Thyroid gland (tissue), 4 donors: ENCODE measurements around the gene OVAAL. TPM values are rescaled to one million over a fixed set of nuclear protein-coding genes. Genes with fewer than 3 reads are reported as not detected.

Source experiments
- DNase-seq, 2 donors: peaks; one replicate each; pipeline ENCODE4 v3.0.0-alpha.2; 2019
- H3K27ac ChIP-seq, 3 donors: fragments of 200-600 bp; sonication (generic); 1 replicate in 2 of 3; 2 replicates in 1 of 3; pipeline ENCODE4 v1.5.1; 2016 to 2019; ENCODE audit warnings: mild to moderate bottlenecking in 1 of 3, moderate library complexity in 1 of 3
- H3K27me3 ChIP-seq: fragments of 200-600 bp; sonication (generic); one replicate; pipeline ENCODE4 v1.5.1; 2019
- H3K36me3 ChIP-seq, 2 donors: fragments of 200-600 bp; sonication (generic); one replicate each; pipeline ENCODE4 v1.5.1; 2016 to 2019
- H3K4me1 ChIP-seq, 2 donors: fragments of 200-600 bp; sonication (generic); one replicate each; pipeline ENCODE4 v1.5.1; 2017 to 2019
- H3K4me3 ChIP-seq, 3 donors: fragments of 200-600 bp; sonication (generic); replicated peaks in 1 of 3; 1 replicate in 2 of 3; 2 replicates in 1 of 3; pipeline ENCODE4 v1.5.1; 2016; ENCODE audit warnings: mild to moderate bottlenecking in 1 of 3
- H3K9me3 ChIP-seq: fragments of 200-600 bp; sonication (generic); one replicate; pipeline ENCODE4 v1.5.1; 2017
- CTCF ChIP-seq, 6 experiments: fragments of 200-600 bp in 3 of 6; fragments of 450-650 bp in 3 of 6; sonication (generic) in 3 of 6; IDR thresholded peaks; one replicate each; pipeline ENCODE4 v1.5.1; 2016 to 2019; ENCODE audit warnings: antibody characterized with exemption in 6 of 6, mild to moderate bottlenecking in 2 of 6, inconsistent platforms in 1 of 6, moderate library complexity in 1 of 6
- POLR2A ChIP-seq, 2 donors: fragments of 450-650 bp; IDR thresholded peaks; one replicate each; pipeline ENCODE4 v1.6.1; 2017; ENCODE audit warnings: antibody characterized with exemption in 2 of 2, mild to moderate bottlenecking in 2 of 2, moderate library complexity in 1 of 2
- WGBS, 2 donors: methylation state at CpG; one replicate each; pipeline ENCODE4 v1.1.5; 2017; 5-methylcytosine and 5-hydroxymethylcytosine counted together
- intact Hi-C: fragments of 100-400 bp; cut with DNase I; formaldehyde crosslinking; loops from one replicate; pipeline ENCODE4 v1.15.1; 2023
- total RNA-seq, 4 donors: library from RNA; depleted of rRNA; stranded (reverse); fragments of >200 nt; gene quantifications; one replicate each; pipeline ENCODE4 v1.2.3, GENCODE V29; 2016

The OVAAL gene
- total RNA-seq, 4 donors from 2014 or later: not detected

GRCh38 chr1:180597520-180597919 lies 38.8 kb downstream of the OVAAL start:
- no peak for DNase-seq
- intact Hi-C loops: no loop called here
- Histone ChIP-seq H3K4me1 (peaks cover 0 to 6% of the 10 kb centered on the region in 2 donors), H3K36me3 (no peaks in the 10 kb centered on the region), H3K9me3 (no peaks in the 10 kb centered on the region), H3K27ac (no peak overlapping the region), H3K4me3 (no peak overlapping the region), H3K27me3 (no peaks in the 10 kb centered on the region)
- TF ChIP-seq CTCF (IDR thresholded peaks at IDR 0.05) (no peak), POLR2A (IDR thresholded peaks at IDR 0.05) (no peak)

GRCh38 chr1:180598333-180598974 lies 39.7 kb downstream of the OVAAL start:
- Histone ChIP-seq H3K36me3 (no peaks in the 10 kb centered on the region), H3K4me1 (peaks cover 0 to 6% of the 10 kb centered on the region in 2 donors), H3K27ac (no peak overlapping the region), H3K4me3 (no peak overlapping the region), H3K27me3 (no peaks in the 10 kb centered on the region), H3K9me3 (no peaks in the 10 kb centered on the region)
- 72 to 73% methylated on average over 6 of the region's 6 CpGs for WGBS, 2 donors
- intact Hi-C loops: no loop called here
- TF ChIP-seq CTCF (IDR thresholded peaks at IDR 0.05): no peak
- TF ChIP-seq POLR2A (IDR thresholded peaks at IDR 0.05): no peak
- DNase-seq: no peak

GRCh38 chr1:180600343-180600742 lies 41.6 kb downstream of the OVAAL start:
- TF ChIP-seq CTCF (IDR thresholded peaks at IDR 0.05) (no peak), POLR2A (IDR thresholded peaks at IDR 0.05) (no peak)
- Histone ChIP-seq H3K4me3 (no peak overlapping the region), H3K27ac (no peak overlapping the region), H3K36me3 (no peaks in the 10 kb centered on the region), H3K27me3 (no peaks in the 10 kb centered on the region), H3K4me1 (no peaks in the 10 kb centered on the region), H3K9me3 (no peaks in the 10 kb centered on the region)
- intact Hi-C loops: no loop called here
- DNase-seq: no peak
- 100% methylated on average over 1 of the region's 1 CpG for WGBS, 2 donors

GRCh38 chr1:180601512-180601911 lies 42.7 kb downstream of the OVAAL start:
- Histone ChIP-seq H3K36me3 (no peaks in the 10 kb centered on the region), H3K4me3 (no peak overlapping the region), H3K27ac (no peak overlapping the region), H3K9me3 (no peaks in the 10 kb centered on the region), H3K4me1 (no peaks in the 10 kb centered on the region), H3K27me3 (no peaks in the 10 kb centered on the region)
- no peak for DNase-seq
- WGBS, 2 donors: 78 to 85% methylated on average over 1 of the region's 1 CpG
- TF ChIP-seq CTCF (IDR thresholded peaks at IDR 0.05) (no peak), POLR2A (IDR thresholded peaks at IDR 0.05) (no peak)
- intact Hi-C loops: no loop called here

GRCh38 chr1:180603223-180603849 lies 44.6 kb downstream of the OVAAL start:
- H3K27ac ChIP-seq: no peak overlapping the region
- no peak overlapping the region for H3K4me3 ChIP-seq
- no peaks in the 10 kb centered on the region for H3K9me3 ChIP-seq
- whole genome bisulfite sequencing, 2 donors: 90 to 91% methylated on average over 6 of the region's 6 CpGs
- no peak for TF ChIP-seq CTCF (IDR thresholded peaks at IDR 0.05)
- no peak for TF ChIP-seq POLR2A (IDR thresholded peaks at IDR 0.05)
- intact Hi-C loops: no loop called here
- H3K27me3 ChIP-seq: no peaks in the 10 kb centered on the region
- H3K36me3 ChIP-seq: no peaks in the 10 kb centered on the region
- no peaks in the 10 kb centered on the region for H3K4me1 ChIP-seq
- DNase-seq: no peak
